GM19324 (cell line): ENCODE data around the gene DTYMK.
A peak's percentile ranks its signal among the peaks of the same experiment; 100 is the strongest.
"Not testable (repeated sequence)": the region's sequence is repeated elsewhere in the genome, so short reads cannot be mapped to it uniquely, and the experiment has no call there.

ENCODE experiments used
- ATAC-seq: cut with Tn5 transposase; IDR thresholded peaks from one replicate; pipeline ENCODE4 v1.9.1; 2021; ENCODE audit warnings: mild to moderate bottlenecking, moderate library complexity; ENCODE audit not compliant: unreplicated experiment, low FRiP score

The DTYMK gene, protein sequence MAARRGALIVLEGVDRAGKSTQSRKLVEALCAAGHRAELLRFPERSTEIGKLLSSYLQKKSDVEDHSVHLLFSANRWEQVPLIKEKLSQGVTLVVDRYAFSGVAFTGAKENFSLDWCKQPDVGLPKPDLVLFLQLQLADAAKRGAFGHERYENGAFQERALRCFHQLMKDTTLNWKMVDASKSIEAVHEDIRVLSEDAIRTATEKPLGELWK

GRCh38 chr2:241686650-241687425, at the start of gene DTYMK:
DTYMK (minus strand) TSS chr2:241686815; CDS start chr2:241686783, 32 bp downstream.
- ATAC-seq = peak; percentile 98

- ATAC-seq = no peak
These were observed 49.5 kb upstream of the DTYMK start for GRCh38 chr2:241736111-241736510.

GRCh38 chr2:241734467-241735208, 48.0 kb upstream of the DTYMK start, which contains the start of gene D2HGDH:
D2HGDH (plus strand) TSS chr2:241734630; CDS start chr2:241735225, 595 bp downstream.
- ATAC-seq = peak; percentile 87

- ATAC-seq = no peak
These were observed 47.5 kb upstream of the DTYMK start for GRCh38 chr2:241734208-241734466.

DNA sequence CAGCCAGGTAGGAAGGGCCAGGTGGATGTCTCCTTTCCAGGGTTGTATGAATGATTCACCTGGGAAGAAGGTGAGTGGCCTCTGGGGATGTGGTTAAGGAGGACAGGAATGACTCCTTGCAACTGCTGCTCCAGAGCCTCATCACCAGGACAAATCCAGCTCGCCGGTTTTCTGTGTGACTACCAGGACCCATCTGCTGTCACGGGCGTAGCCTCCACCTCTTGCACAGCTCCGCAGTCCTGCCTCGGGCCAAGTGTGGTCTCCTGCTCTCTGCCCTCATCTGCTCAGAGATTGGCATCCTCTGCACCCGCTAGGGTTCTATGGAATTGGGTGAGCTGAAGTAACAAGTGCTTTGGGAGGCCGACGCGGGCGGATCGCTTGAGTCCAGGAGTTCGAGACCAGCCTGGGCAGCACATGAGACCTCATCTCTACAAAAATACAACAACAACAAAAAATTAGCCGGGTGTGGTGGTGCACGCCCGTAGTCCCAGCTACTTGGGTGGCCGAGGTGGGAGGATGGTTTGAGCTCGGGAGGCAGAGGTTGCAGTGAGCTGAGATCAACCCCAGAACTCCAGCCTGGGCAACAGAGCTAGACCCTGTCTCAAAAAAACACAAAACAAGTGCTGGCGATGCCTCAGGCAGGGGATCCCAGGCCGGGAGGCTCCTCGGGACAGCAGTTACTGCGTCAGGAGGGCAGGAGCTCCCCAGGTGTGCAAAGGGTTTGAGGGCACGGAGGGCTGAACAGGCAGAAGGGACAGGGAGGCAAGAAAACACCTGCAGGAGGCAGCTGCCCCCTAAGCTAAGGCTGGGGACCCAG, 47.0 kb upstream of the DTYMK start:
- no peak for ATAC-seq

DNA sequence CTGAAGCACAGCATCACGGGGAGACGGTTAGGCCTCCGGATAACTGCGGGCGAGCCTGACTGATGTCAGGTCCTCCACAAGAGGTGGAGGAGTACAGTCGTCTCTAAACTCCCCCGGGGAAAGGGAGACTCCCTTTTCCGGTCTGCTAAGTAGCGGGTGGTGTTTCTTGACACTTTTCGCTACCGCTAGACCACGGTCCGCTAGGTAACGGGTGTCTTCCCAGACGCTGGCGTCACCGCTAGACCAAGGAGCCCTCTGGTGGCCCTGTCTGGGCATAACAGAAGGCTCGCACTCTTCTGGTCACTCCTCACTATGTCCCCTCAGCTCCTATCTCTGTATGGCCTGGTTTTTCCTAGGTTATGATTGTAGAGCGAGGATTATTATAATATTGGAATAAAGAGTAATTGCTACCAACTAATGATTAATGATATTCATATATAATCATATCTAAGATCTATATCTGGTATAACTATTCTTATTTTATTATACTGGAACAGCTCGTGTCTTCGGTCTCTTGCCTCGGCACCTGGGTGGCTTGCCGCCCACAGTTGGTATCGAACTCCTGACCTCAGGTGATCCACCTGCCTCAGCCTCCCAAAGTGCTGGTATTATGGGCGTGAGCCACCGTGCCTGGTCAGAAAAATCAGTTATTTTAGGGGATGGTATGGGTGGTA, 46.0 kb upstream of the DTYMK start:
- not testable (repeated sequence) for ATAC-seq

GRCh38 chr2:241730671-241731293, 44.2 kb upstream of the DTYMK start:
- ATAC-seq = no peak

DNA sequence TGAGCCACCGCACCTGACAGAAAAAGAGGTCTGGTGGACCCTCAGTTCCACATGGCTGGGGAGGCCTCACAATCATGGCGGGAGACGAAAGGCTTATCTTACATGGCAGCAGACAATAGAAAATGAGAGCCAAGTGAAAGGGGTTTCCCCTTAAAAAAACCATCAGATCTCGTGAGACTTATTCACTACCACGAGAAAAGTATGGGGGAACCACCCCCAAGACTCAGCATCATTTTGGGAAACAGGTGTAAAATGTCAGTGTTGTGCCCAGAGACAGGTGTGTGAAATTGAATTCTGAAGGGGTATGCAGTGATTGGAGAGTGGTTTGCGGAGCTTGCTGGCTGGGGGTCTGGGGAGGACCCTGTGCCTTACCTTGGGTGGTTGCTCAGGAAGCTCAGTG, 43.3 kb upstream of the DTYMK start:
- no peak for ATAC-seq

- ATAC-seq = no peak
These were observed 42.0 kb upstream of the DTYMK start for GRCh38 chr2:241728627-241729026.

- no peak for ATAC-seq
These were observed 41.4 kb upstream of the DTYMK start for GRCh38 chr2:241728000-241728399.

GRCh38 chr2:241726459-241726858, 39.8 kb upstream of the DTYMK start:
- ATAC-seq = no peak

DNA sequence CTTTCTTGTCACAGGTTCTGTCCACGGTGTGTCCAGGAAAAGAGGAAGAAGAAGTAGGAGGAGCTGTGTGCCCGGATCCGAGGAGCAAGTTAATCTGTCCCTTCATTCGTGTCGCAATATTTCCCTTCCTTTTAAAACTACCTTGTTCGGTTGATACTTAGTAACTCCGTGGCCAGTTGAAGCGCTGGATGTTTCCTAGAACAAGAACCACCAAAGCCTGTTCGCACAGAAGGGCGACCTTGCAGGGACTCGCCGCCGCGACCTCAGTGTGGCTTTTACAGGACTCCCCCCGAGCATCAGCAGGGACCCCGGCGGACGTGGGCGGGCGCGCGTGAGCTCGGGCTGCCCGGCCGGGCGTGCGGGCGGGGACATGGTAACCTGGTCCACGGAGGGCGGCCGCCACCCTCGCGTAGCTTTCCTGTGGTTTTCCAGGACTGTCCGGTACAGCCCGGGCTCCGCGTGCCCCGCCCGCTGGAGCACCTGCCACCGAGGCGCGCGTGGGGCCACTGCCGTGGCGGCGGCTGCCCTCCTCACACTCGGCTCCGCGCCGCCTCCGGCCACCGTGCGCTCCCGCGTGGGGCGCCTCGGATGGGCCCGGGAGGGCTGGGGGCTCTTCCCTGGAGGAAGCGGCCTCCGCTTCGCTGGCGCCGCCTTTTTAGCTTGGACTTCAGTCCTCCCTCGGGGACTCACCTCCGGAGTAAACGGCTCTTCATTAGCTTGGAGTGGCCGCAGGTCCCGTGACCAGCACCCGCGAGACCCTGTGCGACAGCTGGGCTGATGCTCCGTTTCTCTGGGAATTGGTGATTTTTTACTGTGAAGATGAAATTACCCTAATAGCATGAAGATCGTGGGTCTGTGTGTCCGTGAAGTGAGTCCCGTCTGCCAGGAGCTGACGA, 38.6 kb upstream of the DTYMK start:
- ATAC-seq = no peak

DNA sequence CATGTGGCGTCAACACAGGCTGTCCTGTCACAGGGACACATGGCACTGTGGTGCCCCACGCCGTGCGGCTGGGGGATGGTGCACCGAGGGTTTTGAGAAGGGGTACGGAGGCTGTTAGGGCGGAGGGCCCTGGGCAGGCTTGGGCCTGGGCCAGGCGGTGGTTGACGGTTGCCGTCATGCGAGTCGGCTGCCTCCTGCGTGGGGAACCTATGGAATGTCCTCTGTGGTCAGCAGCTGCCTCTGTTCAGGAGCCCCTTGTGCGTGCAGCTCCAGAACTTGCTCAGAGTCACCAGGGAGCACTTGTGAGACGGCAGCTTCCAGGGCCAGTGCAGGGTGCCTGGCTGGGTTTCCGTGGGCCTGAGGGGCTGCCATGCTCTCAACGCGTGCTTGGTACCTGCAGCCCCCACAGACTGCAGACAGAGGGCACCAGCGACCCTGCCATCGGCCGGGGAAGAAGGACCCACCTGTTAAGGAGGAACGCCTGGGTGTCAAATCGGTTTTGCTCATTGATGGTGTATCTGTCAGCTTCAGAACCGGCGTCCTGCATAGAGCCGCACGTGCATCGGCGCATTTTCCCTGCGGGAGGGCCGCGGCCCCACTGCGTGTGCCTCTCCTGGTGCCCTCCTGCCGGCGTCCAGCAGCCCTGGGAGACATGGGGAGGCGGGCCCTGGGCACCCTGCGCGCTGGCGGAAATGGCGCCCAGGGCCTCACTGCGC, 37.8 kb upstream of the DTYMK start:
- no peak for ATAC-seq

- ATAC-seq = no peak
These were observed 36.4 kb upstream of the DTYMK start for GRCh38 chr2:241722896-241723454.

DNA sequence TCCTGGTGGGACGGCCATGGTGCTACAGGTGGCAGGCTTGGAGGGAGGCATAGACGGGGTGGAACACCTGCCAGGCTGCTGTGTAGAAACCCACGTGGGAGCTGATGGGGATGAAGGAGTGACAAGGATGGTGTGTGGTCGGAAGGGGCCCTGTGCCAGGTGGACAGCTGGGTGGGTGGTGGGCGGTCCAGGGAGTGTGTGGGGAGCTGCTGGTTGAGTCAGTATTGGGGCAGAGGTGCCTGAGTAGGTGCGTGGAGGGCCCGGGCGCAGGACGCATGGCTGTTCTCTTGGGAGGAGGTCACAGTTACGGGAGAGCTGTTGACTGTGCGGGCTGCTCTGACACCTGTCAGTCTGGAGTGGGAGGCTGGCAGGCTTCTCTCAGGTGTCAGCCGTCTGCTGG, 35.2 kb upstream of the DTYMK start:
- ATAC-seq = no peak

- ATAC-seq = no peak
These were observed 33.9 kb upstream of the DTYMK start for GRCh38 chr2:241720560-241720959.

DNA sequence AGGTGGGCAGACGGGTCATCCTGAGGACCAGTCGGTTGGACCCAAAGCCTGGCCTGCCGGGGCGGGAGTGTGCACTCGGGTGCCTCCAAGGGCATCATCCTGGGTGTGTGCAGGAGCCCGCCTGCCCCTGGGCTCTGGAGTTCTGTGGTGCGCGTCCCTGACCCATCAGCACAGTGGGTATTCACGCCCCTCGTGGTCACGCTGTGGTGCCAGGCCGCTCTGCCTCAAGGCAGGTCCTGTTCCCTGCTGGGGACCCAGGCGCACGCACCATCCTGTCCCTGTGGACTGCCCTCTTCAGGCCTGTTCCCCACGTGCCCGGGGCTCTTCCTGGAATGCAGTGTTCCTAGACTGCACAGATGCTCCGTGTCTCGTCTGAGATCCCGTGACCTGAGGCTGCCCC, 33.5 kb upstream of the DTYMK start:
- no peak for ATAC-seq

DNA sequence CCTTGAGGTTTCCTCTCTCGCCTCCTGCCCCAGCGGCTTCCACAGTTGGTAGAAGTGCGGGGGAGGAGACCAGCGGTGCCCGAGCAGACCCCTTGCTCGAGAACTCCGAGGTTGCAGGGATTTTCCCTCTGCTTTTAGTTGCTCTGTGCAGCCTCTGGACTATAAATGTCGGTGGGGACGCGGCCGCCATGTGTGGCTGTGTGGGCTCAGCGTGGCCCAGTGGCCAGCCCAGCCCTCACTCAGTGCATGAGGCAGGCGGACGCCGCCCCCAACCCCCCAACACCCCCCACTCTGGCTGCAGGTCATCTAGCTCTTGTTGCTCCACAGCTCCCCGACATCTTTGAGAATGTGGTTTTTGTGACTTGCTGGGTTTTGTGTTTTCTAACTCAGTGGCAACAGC, 32.5 kb upstream of the DTYMK start:
- no peak for ATAC-seq
